Bronchial epithelial cell (primary cell): ENCODE results near the gene ADIPOR2. TPM values are rescaled to one million over a fixed set of nuclear protein-coding genes. Genes with fewer than 3 reads are reported as not detected.

Experiments
- DNase-seq: peaks from one replicate; pipeline ENCODE4 v3.0.0-alpha.2; 2010; ENCODE audit warnings: low read depth
- FAIRE-seq: peaks from 2 replicates; lab custom pipeline; 2011; peaks lifted over from hg19 to GRCh38; lab: Jason Lieb, UNC
- H3K27me3 ChIP-seq: 2 replicates; pipeline ENCODE4 v1.5.1; 2011; ENCODE audit warnings: low read length; ENCODE audit not compliant: control insufficient read depth, insufficient read depth
- H3K36me3 ChIP-seq: 2 replicates; pipeline ENCODE4 v1.5.1; 2011; ENCODE audit warnings: low read length; ENCODE audit not compliant: control insufficient read depth, insufficient read depth
- H3K4me3 ChIP-seq: 2 replicates; pipeline ENCODE4 v1.5.1; 2011; ENCODE audit warnings: mild to moderate bottlenecking, low read depth, low read length, control low read depth
- total RNA-seq: library from RNA; depleted of rRNA; stranded (reverse); fragments of >200 nt; gene quantifications from 2 replicates; pipeline ENCODE4 v1.2.1, GENCODE V29; 2014
- TF ChIP-seq, protein P1 (sequence below): IDR thresholded peaks from 2 replicates; pipeline ENCODE4 v1.5.1; 2011; ENCODE audit warnings: mild to moderate bottlenecking, moderate library complexity, low read length, control low read depth, inconsistent platforms; ENCODE audit not compliant: insufficient read depth, severe bottlenecking

Gene ADIPOR2
- total RNA-seq, 1 donor from 2014 or later: 41.6 TPM

DNA sequence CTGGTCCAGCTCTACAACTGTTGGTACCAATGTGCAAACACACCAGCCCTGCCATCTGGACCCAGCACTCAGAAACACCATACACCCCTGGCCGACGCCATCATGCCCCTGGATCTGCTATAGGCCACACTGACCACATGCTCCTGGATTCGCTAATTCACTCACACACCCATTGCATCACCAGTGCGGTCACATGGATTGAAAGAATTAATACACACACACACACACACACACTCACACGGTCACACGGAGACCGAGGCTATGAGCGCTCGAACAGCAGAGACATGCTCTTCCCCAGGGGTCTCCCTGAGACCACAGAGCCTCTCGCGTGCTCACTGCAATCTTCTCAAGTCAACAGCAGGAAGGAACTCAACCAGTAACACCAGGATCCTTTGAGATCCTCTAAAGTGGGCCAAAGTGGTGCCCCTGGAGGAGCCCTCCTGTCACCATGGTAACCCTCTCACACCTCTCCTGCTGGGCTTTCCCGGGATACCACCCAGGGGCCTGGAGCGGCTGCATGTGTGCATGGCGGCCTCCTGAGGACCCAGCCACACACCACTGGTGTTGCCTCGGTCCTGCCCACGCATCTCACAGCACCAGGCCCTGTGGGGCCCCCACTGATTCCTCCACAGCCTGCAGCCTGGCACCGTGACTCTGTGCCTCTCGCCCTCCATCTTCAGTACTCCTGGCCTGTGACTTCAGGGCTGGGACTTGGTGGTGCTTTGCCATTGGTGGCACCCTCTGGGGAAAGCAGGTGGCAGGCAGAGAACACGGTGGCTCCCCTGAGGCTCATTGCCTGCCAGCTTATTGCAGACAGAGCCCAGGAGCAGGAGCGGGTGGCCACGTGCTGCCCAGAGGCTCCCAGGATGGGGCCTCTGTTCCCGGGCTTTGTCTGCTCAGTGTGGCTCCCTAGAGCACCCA, 144.6 kb downstream of the ADIPOR2 start:
- Histone ChIP-seq H3K27me3 (no peaks in the 10 kb centered on the region), H3K36me3 (no peaks in the 10 kb centered on the region), H3K4me3 (no peak overlapping the region)
- FAIRE-seq (no peak), DNase-seq (no peak)
- TF ChIP-seq, protein P1, sequence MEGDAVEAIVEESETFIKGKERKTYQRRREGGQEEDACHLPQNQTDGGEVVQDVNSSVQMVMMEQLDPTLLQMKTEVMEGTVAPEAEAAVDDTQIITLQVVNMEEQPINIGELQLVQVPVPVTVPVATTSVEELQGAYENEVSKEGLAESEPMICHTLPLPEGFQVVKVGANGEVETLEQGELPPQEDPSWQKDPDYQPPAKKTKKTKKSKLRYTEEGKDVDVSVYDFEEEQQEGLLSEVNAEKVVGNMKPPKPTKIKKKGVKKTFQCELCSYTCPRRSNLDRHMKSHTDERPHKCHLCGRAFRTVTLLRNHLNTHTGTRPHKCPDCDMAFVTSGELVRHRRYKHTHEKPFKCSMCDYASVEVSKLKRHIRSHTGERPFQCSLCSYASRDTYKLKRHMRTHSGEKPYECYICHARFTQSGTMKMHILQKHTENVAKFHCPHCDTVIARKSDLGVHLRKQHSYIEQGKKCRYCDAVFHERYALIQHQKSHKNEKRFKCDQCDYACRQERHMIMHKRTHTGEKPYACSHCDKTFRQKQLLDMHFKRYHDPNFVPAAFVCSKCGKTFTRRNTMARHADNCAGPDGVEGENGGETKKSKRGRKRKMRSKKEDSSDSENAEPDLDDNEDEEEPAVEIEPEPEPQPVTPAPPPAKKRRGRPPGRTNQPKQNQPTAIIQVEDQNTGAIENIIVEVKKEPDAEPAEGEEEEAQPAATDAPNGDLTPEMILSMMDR: no peak

GRCh38 chr12:1836241-1836803, 145.5 kb downstream of the ADIPOR2 start:
- Histone ChIP-seq H3K27me3 (no peaks in the 10 kb centered on the region), H3K4me3 (no peak overlapping the region), H3K36me3 (no peaks in the 10 kb centered on the region)
- FAIRE-seq (no peak), DNase-seq (no peak)
- TF ChIP-seq, protein P1: no peak

GRCh38 chr12:1836854-1837421, 146.1 kb downstream of the ADIPOR2 start:
- TF ChIP-seq, protein P1: no peak
- Histone ChIP-seq H3K4me3 (no peak overlapping the region), H3K27me3 (no peaks in the 10 kb centered on the region), H3K36me3 (no peaks in the 10 kb centered on the region)
- no peak for FAIRE-seq
- DNase-seq: no peak

GRCh38 chr12:1837541-1838204, 146.8 kb downstream of the ADIPOR2 start:
- FAIRE-seq (no peak), DNase-seq (no peak)
- Histone ChIP-seq H3K27me3 (no peaks in the 10 kb centered on the region), H3K36me3 (no peaks in the 10 kb centered on the region), H3K4me3 (no peak overlapping the region)
- TF ChIP-seq, protein P1: no peak

Other genes with a start within 250 kb of the ADIPOR2 start
- 9.7 and 10.2 TPM in 2 replicates for gene FBXL14, start 96.5 kb upstream of the ADIPOR2 start, total RNA-seq
- 0.77 and 0.79 TPM in 2 replicates for gene WNT5B, start 61.8 kb upstream of the ADIPOR2 start, total RNA-seq
- not detected in 2 replicates for gene LRTM2, start 129.5 kb downstream of the ADIPOR2 start, total RNA-seq
- gene CACNA2D4, start 227.6 kb downstream of the ADIPOR2 start, total RNA-seq: 0.13 TPM in 1 of 2 replicates, not detected in the other